Osteoblast (primary cell): ENCODE data around the gene ZNF792. TPM values are rescaled to one million over a fixed set of nuclear protein-coding genes. Genes with fewer than 3 reads are reported as not detected.

Experiments
- DNase-seq: peaks from one replicate; pipeline ENCODE4 v3.0.0; 2011; ENCODE audit warnings: low spot score, mixed read lengths; ENCODE audit not compliant: insufficient read length; ENCODE audit errors: missing footprints
- H2AFZ ChIP-seq: 2 replicates; pipeline ENCODE4 v1.6.0; 2011; ENCODE audit warnings: mild to moderate bottlenecking, low read length
- H3K27ac ChIP-seq: 2 replicates; pipeline ENCODE4 v1.5.1; 2011; ENCODE audit warnings: mild to moderate bottlenecking, low read depth, low read length, moderate library complexity
- H3K27me3 ChIP-seq: 2 replicates; pipeline ENCODE4 v1.6.0; 2012; ENCODE audit warnings: mild to moderate bottlenecking, control low read depth, inconsistent platforms, low read length, moderate library complexity; ENCODE audit not compliant: insufficient read depth
- H3K36me3 ChIP-seq: 2 replicates; pipeline ENCODE4 v1.5.1; 2011; ENCODE audit warnings: mild to moderate bottlenecking, low read length, control low read depth, moderate library complexity; ENCODE audit not compliant: insufficient read depth
- H3K4me1 ChIP-seq: 2 replicates; pipeline ENCODE4 v1.5.1; 2011; ENCODE audit warnings: mild to moderate bottlenecking, low read length, control low read depth, moderate library complexity; ENCODE audit not compliant: insufficient read depth
- H3K4me2 ChIP-seq: 2 replicates; pipeline ENCODE4 v1.6.0; 2011; ENCODE audit warnings: mild to moderate bottlenecking, low read length; ENCODE audit not compliant: insufficient read depth
- H3K4me3 ChIP-seq: fragments of 200-600 bp; sonication (generic); 3 replicates; pipeline ENCODE4 v1.5.1; 2012; ENCODE audit warnings: mild to moderate bottlenecking, low read length, inconsistent platforms; ENCODE audit not compliant: insufficient read depth
- H3K79me2 ChIP-seq: 2 replicates; pipeline ENCODE4 v1.6.0; 2012; ENCODE audit warnings: mild to moderate bottlenecking, low read length, control low read depth, inconsistent platforms; ENCODE audit not compliant: insufficient read depth
- H3K9me3 ChIP-seq: 2 replicates; pipeline ENCODE4 v1.5.1; 2011; ENCODE audit warnings: low read depth, low read length, control low read depth
- H4K20me1 ChIP-seq: 2 replicates; pipeline ENCODE4 v1.6.0; 2012; ENCODE audit warnings: mild to moderate bottlenecking, low read length, control low read depth; ENCODE audit not compliant: insufficient read depth
- total RNA-seq: library from RNA; depleted of rRNA; stranded (reverse); fragments of >200 nt; gene quantifications from 2 replicates; pipeline ENCODE4 v1.2.3, GENCODE V29; 2012
- TF ChIP-seq, protein P1 (sequence below): IDR thresholded peaks from 2 replicates; pipeline ENCODE4 v1.5.1; 2011; ENCODE audit warnings: mild to moderate bottlenecking, low read depth, low read length, moderate library complexity; ENCODE audit errors: extremely low read depth

Gene ZNF792
- total RNA-seq, 1 donor, result 6.2 TPM

- no peaks in the 10 kb centered on the region for H4K20me1 ChIP-seq
- no peak overlapping the region for H3K4me3 ChIP-seq
- TF ChIP-seq, protein P1, sequence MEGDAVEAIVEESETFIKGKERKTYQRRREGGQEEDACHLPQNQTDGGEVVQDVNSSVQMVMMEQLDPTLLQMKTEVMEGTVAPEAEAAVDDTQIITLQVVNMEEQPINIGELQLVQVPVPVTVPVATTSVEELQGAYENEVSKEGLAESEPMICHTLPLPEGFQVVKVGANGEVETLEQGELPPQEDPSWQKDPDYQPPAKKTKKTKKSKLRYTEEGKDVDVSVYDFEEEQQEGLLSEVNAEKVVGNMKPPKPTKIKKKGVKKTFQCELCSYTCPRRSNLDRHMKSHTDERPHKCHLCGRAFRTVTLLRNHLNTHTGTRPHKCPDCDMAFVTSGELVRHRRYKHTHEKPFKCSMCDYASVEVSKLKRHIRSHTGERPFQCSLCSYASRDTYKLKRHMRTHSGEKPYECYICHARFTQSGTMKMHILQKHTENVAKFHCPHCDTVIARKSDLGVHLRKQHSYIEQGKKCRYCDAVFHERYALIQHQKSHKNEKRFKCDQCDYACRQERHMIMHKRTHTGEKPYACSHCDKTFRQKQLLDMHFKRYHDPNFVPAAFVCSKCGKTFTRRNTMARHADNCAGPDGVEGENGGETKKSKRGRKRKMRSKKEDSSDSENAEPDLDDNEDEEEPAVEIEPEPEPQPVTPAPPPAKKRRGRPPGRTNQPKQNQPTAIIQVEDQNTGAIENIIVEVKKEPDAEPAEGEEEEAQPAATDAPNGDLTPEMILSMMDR, result no peak
- no peak overlapping the region for H2AFZ ChIP-seq
- DNase-seq, result no peak
- H3K4me1 ChIP-seq, result no peaks in the 10 kb centered on the region
- no peaks in the 10 kb centered on the region for H3K9me3 ChIP-seq
- H3K27ac ChIP-seq, result no peak overlapping the region
- H3K79me2 ChIP-seq, result no peaks in the 10 kb centered on the region
- no peak overlapping the region for H3K4me2 ChIP-seq
- H3K27me3 ChIP-seq, result no peaks in the 10 kb centered on the region
- H3K36me3 ChIP-seq, result no peaks in the 10 kb centered on the region
Observed at GRCh38 chr19:34991542-34992333, 27.7 kb upstream of the ZNF792 start.

GRCh38 chr19:34990578-34991192, 26.7 kb upstream of the ZNF792 start:
- Histone ChIP-seq H3K27ac (no peak overlapping the region), H3K79me2 (no peaks in the 10 kb centered on the region), H3K27me3 (no peaks in the 10 kb centered on the region), H3K4me3 (no peak overlapping the region), H3K4me2 (no peak overlapping the region), H4K20me1 (no peaks in the 10 kb centered on the region), H3K4me1 (no peaks in the 10 kb centered on the region), H2AFZ (no peak overlapping the region), H3K9me3 (no peaks in the 10 kb centered on the region), H3K36me3 (no peaks in the 10 kb centered on the region)
- DNase-seq, result no peak
- TF ChIP-seq, protein P1, result no peak

DNA sequence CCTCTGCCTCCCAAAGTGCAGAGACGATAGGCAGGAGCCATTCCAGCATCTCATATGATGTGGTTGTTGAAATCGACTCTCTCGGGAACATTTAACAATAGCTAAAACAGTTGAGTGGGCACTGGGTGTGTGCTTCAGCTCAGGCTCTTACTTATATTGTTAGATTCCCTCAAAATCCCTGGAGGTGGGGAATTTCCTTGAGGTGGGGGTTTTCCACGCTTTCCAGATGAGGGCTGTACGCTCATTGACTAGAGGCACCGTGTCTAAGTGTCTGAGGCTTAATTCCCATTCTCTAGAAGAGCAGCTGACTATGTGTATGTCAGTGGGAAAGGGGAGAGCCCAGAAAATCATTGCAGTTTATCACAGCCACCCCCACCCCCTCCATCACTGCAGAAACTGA, 25.3 kb upstream of the ZNF792 start:
- H4K20me1 ChIP-seq, result no peaks in the 10 kb centered on the region
- H3K27me3 ChIP-seq, result no peaks in the 10 kb centered on the region
- H3K27ac ChIP-seq, result no peak overlapping the region
- H2AFZ ChIP-seq, result no peak overlapping the region
- H3K4me2 ChIP-seq, result no peak overlapping the region
- TF ChIP-seq, protein P1, result no peak
- peak; percentile 42 for DNase-seq
- peaks cover 4% of the 10 kb centered on the region for H3K4me1 ChIP-seq
- no peak overlapping the region for H3K4me3 ChIP-seq
- no peaks in the 10 kb centered on the region for H3K36me3 ChIP-seq
- H3K9me3 ChIP-seq, result no peaks in the 10 kb centered on the region
- H3K79me2 ChIP-seq, result no peaks in the 10 kb centered on the region

- H3K4me1 ChIP-seq, result peaks cover 4% of the 10 kb centered on the region
- no peak overlapping the region for H3K4me3 ChIP-seq
- no peaks in the 10 kb centered on the region for H3K27me3 ChIP-seq
- no peak overlapping the region for H3K4me2 ChIP-seq
- H2AFZ ChIP-seq, result no peak overlapping the region
- H3K36me3 ChIP-seq, result no peaks in the 10 kb centered on the region
- H4K20me1 ChIP-seq, result no peaks in the 10 kb centered on the region
- no peaks in the 10 kb centered on the region for H3K79me2 ChIP-seq
- no peak for DNase-seq
- H3K9me3 ChIP-seq, result no peaks in the 10 kb centered on the region
- TF ChIP-seq, protein P1, result no peak
- H3K27ac ChIP-seq, result no peak overlapping the region
Observed at GRCh38 chr19:34988119-34988518, 24.1 kb upstream of the ZNF792 start.
